ENCODE data around the gene DOCK8.

The DOCK8 gene

DNA sequence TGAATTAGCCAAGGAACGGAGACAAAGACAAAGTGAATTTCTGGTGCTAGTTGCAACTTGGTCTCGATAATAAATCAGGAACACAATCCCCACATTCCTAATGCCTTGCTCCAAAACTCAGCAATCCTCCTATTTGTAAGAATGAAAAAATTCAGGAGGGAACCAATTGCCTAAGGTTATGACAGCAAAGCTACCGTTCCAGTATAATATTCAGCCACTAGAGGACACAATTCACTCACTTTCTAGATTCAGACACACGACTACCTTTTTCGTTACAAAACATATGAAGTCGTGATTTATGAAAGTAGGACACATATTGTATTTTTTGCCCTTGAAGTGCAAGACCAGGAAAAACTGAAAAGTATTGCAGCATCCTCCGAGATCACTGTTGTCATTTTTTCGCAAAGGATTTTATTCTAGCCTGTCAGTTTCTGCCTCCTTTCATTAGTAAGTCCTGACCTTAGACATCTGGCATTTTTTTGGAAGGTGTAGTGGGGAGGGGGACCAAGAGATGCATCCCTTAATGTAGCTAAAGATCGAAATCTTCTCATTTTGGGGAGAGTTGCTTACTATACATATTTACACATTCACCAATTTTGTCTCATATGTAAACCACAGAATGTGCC lies 133.1 kb downstream of the DOCK8 start:
- Mint-ChIP-seq H3K4me1 (peaks cover 27% of the 10 kb centered on the region), H3K9me3 (no peaks in the 10 kb centered on the region), H3K27ac (no peak overlapping the region), H3K27me3 (ENCODE audit: low read depth) (peaks cover 34% of the 10 kb centered on the region), H3K36me3 (ENCODE audit: low read depth) (no peaks in the 10 kb centered on the region), H3K4me3 (no peak overlapping the region)
- TF ChIP-seq, protein P1, sequence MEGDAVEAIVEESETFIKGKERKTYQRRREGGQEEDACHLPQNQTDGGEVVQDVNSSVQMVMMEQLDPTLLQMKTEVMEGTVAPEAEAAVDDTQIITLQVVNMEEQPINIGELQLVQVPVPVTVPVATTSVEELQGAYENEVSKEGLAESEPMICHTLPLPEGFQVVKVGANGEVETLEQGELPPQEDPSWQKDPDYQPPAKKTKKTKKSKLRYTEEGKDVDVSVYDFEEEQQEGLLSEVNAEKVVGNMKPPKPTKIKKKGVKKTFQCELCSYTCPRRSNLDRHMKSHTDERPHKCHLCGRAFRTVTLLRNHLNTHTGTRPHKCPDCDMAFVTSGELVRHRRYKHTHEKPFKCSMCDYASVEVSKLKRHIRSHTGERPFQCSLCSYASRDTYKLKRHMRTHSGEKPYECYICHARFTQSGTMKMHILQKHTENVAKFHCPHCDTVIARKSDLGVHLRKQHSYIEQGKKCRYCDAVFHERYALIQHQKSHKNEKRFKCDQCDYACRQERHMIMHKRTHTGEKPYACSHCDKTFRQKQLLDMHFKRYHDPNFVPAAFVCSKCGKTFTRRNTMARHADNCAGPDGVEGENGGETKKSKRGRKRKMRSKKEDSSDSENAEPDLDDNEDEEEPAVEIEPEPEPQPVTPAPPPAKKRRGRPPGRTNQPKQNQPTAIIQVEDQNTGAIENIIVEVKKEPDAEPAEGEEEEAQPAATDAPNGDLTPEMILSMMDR (IDR thresholded peaks at IDR 0.05; ENCODE audit: unreplicated experiment in 3 of 3): peak; percentile 67 to 76 (median 73)

DNA sequence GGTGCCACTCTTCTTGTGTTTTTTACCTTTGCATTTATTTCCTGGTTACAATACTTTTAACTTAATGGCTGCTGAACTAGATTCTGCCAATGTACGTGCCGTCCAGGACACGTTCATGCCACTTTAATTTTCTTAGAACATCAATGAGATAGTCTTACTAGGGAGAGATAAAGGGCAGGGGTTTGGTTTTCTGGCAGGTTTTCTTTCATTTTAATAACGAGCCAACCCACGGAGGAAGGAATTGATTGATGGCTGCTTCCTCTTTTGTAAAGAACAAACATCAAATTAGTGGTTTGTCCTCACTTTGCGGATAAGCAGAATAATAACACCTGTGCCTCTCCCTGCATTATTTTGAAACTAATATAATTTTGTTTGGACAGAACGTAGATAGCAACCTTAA lies 135.7 kb downstream of the DOCK8 start:
- H3K9me3 Mint-ChIP-seq: no peaks in the 10 kb centered on the region
- peaks cover 26% of the 10 kb centered on the region for H3K4me1 Mint-ChIP-seq
- H3K27me3 Mint-ChIP-seq (ENCODE audit: low read depth): peaks cover 33% of the 10 kb centered on the region
- H3K36me3 Mint-ChIP-seq (ENCODE audit: low read depth): no peaks in the 10 kb centered on the region
- H3K27ac Mint-ChIP-seq: no peak overlapping the region
- TF ChIP-seq, protein P1 (IDR thresholded peaks at IDR 0.05; ENCODE audit: unreplicated experiment in 3 of 3): no peak
- no peak overlapping the region for H3K4me3 Mint-ChIP-seq

DNA sequence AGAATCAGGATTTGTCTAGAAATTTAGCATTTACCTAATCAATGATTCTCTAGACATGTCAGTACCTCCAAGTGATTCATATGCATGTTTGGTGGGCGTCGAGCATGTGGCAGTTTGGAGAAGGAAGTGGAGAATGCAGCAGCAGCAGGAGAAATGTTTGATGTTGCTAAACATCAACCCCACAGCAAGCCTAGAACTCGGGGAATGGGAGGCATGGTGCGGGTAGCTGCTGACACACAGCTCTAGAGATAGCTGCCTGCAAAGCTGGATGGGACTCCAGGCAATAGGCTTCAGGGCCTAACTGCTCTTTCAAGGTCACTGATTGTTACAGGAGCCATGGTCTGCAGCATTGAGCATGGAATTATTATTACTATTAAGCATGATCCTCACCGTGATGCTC lies 137.3 kb downstream of the DOCK8 start:
- H3K4me3 Mint-ChIP-seq: no peak overlapping the region
- H3K9me3 Mint-ChIP-seq: no peaks in the 10 kb centered on the region
- H3K27me3 Mint-ChIP-seq (ENCODE audit: low read depth): peaks cover 33% of the 10 kb centered on the region
- peaks cover 11% of the 10 kb centered on the region for H3K4me1 Mint-ChIP-seq
- TF ChIP-seq, protein P1 (IDR thresholded peaks at IDR 0.05; ENCODE audit: unreplicated experiment in 3 of 3): no peak
- no peak overlapping the region for H3K27ac Mint-ChIP-seq
- H3K36me3 Mint-ChIP-seq (ENCODE audit: low read depth): no peaks in the 10 kb centered on the region

DNA sequence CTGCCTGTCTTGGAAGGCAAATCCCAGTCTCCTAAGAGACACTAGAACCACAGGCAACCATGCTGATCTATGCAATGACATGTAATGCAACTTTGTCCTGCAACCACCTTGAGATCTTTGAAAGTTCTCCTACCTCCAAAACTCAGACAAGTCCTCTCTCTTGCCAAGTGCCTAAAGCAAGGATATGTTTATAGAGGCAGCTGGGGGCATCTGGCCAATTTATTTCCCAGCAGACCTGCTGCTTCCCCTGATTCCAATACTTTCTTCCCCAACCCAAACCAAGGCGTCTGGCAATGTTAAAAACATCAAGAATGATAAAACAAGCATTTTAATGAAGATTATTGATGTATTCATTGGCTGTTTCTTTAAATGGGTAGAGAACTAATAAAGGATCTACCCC lies 138.4 kb downstream of the DOCK8 start:
- TF ChIP-seq, protein P1 (IDR thresholded peaks at IDR 0.05; ENCODE audit: unreplicated experiment in 3 of 3): no peak
- peaks cover 4% of the 10 kb centered on the region for H3K4me1 Mint-ChIP-seq
- H3K9me3 Mint-ChIP-seq: no peaks in the 10 kb centered on the region
- H3K4me3 Mint-ChIP-seq: no peak overlapping the region
- no peaks in the 10 kb centered on the region for H3K36me3 Mint-ChIP-seq (ENCODE audit: low read depth)
- H3K27ac Mint-ChIP-seq: no peak overlapping the region
- H3K27me3 Mint-ChIP-seq (ENCODE audit: low read depth): peaks cover 29% of the 10 kb centered on the region

DNA sequence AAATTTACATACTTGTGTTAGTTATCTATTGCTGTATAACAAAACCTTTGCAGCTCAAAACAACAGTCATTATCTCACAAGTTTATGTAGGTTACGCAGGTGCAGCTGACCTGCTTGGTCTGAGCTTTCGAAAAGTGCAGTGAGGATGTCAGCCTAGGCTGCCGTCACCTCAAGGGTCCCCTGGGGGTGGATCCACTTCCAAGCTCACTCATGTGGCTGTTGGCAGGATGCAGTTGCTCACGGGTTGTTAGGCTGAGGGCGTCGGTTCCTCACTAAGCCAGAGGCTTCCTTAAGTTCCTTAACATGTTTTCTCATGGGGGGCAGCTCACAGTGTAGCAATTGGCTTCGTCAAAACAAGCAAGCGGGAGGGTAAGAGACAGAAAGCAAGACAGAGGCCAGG lies 139.8 kb downstream of the DOCK8 start:
- TF ChIP-seq, protein P1 (IDR thresholded peaks at IDR 0.05; ENCODE audit: unreplicated experiment in 3 of 3): no peak
- Mint-ChIP-seq H3K27me3 (ENCODE audit: low read depth) (peaks cover 22% of the 10 kb centered on the region), H3K4me1 (no peaks in the 10 kb centered on the region), H3K27ac (no peak overlapping the region), H3K4me3 (no peak overlapping the region), H3K36me3 (ENCODE audit: low read depth) (no peaks in the 10 kb centered on the region), H3K9me3 (no peaks in the 10 kb centered on the region)

DNA sequence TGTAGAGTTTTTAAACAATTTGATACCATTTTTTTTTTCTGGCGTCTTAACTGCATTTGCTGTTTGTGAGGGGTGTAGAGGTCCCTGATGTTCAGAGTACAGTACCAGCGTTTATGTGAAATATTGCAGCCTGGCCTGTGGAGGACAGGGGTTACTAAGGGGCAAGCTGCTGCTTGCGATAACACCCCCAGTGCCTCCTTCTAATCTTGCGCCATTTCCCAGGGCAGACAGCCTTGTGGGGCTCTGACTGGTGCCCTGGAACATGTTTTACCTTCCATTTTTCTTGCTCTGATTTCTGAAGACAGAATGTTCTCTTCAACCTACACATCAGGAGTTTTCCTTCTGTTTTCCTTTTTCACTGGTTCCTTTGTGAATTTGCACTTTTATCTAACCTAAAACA lies 142.9 kb downstream of the DOCK8 start:
- TF ChIP-seq, protein P1 (IDR thresholded peaks at IDR 0.05; ENCODE audit: unreplicated experiment in 3 of 3): no peak
- peaks cover 2% of the 10 kb centered on the region for H3K4me1 Mint-ChIP-seq
- H3K27me3 Mint-ChIP-seq (ENCODE audit: low read depth): peaks cover 6% of the 10 kb centered on the region
- H3K36me3 Mint-ChIP-seq (ENCODE audit: low read depth): no peaks in the 10 kb centered on the region
- no peak overlapping the region for H3K4me3 Mint-ChIP-seq
- H3K9me3 Mint-ChIP-seq: no peaks in the 10 kb centered on the region
- H3K27ac Mint-ChIP-seq: no peak overlapping the region
